ENCODE data around the gene SCARF1.

SCARF1 gene

DNA sequence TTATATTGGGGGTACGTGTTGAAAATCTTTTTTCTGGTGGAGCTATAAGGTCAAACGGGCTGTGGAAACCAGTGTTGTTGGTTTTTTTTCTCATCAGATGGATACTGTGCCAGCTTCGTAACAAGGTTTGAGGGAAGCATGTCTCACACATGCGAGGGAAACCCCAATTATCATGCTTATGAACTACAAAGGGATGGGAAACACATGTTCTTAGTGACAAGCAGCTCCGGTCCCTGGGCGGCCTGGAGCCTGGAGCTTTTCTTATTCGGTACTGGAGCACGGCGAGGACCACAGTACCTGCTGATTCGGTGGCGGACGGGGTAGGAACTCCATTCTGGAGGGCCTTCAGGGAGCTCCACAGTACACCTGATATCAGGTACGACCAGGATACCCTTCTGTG is 29.4 kb downstream of the SCARF1 start:
- H3K36me3 ChIP-seq (ENCODE audit: control insufficient read depth in 1 of 2, insufficient read depth in 2 of 2, low read depth in 1 of 2, low read length in 2 of 2) = peaks cover 11 to 23% of the 10 kb centered on the region in 2 experiments
- peaks cover 9% of the 10 kb centered on the region for H3K4me1 ChIP-seq (ENCODE audit: control insufficient read depth, insufficient read depth, low read depth, low read length)
- no peak overlapping the region for H2BK120ac ChIP-seq (ENCODE audit: low read depth, low read length)
- no peak overlapping the region for H3K14ac ChIP-seq (ENCODE audit: low read length in 2 of 2)
- DNase-seq = no peak
- no peaks in the 10 kb centered on the region for H3K9me3 ChIP-seq (ENCODE audit: control insufficient read depth, low read length)
- no peak overlapping the region for H2BK15ac ChIP-seq (ENCODE audit: low read depth, poor library complexity, severe bottlenecking)
- H3K4me3 ChIP-seq (ENCODE audit: insufficient read depth in 1 of 2, low read depth in 1 of 2, low read length in 2 of 2) = no peak overlapping the region
- no peak overlapping the region for H2BK5ac ChIP-seq (ENCODE audit: low read depth, low read length, poor library complexity, severe bottlenecking)
- H4K91ac ChIP-seq (ENCODE audit: low read length) = no peak overlapping the region
- H3K79me1 ChIP-seq (replicated peaks; ENCODE audit: low read length, poor library complexity, severe bottlenecking) = peaks cover 2% of the 10 kb centered on the region
- H3K18ac ChIP-seq (ENCODE audit: low read depth in 1 of 2, low read length in 2 of 2) = no peak overlapping the region
- H2AFZ ChIP-seq (ENCODE audit: low read depth, low read length) = no peak overlapping the region
- H3K9ac ChIP-seq (ENCODE audit: low read length) = no peak overlapping the region
- H3K4me2 ChIP-seq (ENCODE audit: low read length, poor library complexity, severe bottlenecking) = no peak overlapping the region
- no peak overlapping the region for H3K27ac ChIP-seq (ENCODE audit: low read length, poor library complexity, severe bottlenecking)
- H3K27me3 ChIP-seq (ENCODE audit: control insufficient read depth in 1 of 2, insufficient read depth in 1 of 2, low read length in 2 of 2) = no peaks in the 10 kb centered on the region
- H4K8ac ChIP-seq (ENCODE audit: low read length) = no peak overlapping the region
- no peak overlapping the region for H2AK5ac ChIP-seq (ENCODE audit: low read length, severe bottlenecking)
- 90% methylated on average over 13 of the region's 13 CpGs for WGBS
- no peak overlapping the region for H3K4ac ChIP-seq (ENCODE audit: low read depth in 1 of 2, low read length in 2 of 2)
- H2BK12ac ChIP-seq (ENCODE audit: low read length in 2 of 2) = no peak overlapping the region
- H3K23ac ChIP-seq (ENCODE audit: low read length in 2 of 2) = no peak overlapping the region

DNA sequence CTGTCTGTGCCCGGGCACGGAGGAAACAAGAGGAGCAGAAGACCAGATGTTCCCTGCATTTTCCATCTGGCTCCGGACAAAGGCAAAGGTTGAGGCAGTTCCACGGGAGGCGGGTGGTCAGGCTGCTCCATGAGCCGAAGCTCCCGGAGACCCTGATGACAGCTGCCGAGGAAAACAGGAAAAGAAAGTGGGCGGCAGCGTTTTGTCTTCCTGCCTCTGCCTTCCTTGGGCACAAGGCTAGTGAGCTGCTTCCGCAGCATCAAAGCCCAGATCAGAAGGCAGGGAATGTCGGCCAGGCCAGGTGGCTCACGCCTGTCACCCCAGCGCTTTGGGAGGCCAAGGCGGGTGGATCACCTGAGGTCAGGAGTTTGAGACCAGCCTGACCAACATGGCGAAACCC is 33.1 kb downstream of the SCARF1 start:
- 90% methylated on average over 16 of the region's 16 CpGs for WGBS
- no peak overlapping the region for H3K27ac ChIP-seq (ENCODE audit: low read length, poor library complexity, severe bottlenecking)
- H3K9ac ChIP-seq (ENCODE audit: low read length) = no peak overlapping the region

DNA sequence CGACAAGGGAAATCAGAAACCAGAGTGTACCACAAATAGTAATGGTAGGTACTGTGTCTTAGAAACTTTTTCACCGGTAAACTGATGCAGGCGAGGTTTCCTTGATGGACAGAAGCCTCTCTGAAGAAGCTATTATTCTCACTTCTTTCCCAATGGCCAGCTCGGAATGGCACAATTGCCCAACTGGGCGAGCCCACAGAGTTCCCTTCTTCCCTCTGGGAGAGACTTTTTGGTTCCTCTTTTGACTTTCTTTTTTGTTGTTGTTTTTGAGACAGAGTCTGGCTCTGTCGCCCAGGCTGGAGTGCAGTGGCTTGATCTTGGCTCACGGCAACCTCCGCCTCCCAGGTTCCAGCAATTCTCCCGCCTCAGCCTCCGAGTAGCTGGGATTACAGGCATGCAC is 33.8 kb downstream of the SCARF1 start:
- WGBS = 94% methylated on average over 10 of the region's 10 CpGs
- H3K23ac ChIP-seq (ENCODE audit: low read length in 2 of 2) = no peak overlapping the region

More for the DNA sequence above, 33.1 kb downstream of the SCARF1 start:
- H2AK5ac ChIP-seq (ENCODE audit: low read length, severe bottlenecking) = no peak overlapping the region
- H3K9me3 ChIP-seq (ENCODE audit: control insufficient read depth, low read length) = no peaks in the 10 kb centered on the region
- no peak overlapping the region for H2AFZ ChIP-seq (ENCODE audit: low read depth, low read length)
- no peaks in the 10 kb centered on the region for H3K27me3 ChIP-seq (ENCODE audit: control insufficient read depth in 1 of 2, insufficient read depth in 1 of 2, low read length in 2 of 2)
- no peak overlapping the region for H3K4me2 ChIP-seq (ENCODE audit: low read length, poor library complexity, severe bottlenecking)
- no peak overlapping the region for H4K91ac ChIP-seq (ENCODE audit: low read length)
- H3K79me1 ChIP-seq (replicated peaks; ENCODE audit: low read length, poor library complexity, severe bottlenecking) = peaks cover 1% of the 10 kb centered on the region
- peaks cover 8 to 23% of the 10 kb centered on the region in 2 experiments for H3K36me3 ChIP-seq (ENCODE audit: control insufficient read depth in 1 of 2, insufficient read depth in 2 of 2, low read depth in 1 of 2, low read length in 2 of 2)
- no peak overlapping the region for H2BK12ac ChIP-seq (ENCODE audit: low read length in 2 of 2)
- no peak overlapping the region for H4K8ac ChIP-seq (ENCODE audit: low read length)
- no peaks in the 10 kb centered on the region for H3K4me1 ChIP-seq (ENCODE audit: control insufficient read depth, insufficient read depth, low read depth, low read length)
- H2BK15ac ChIP-seq (ENCODE audit: low read depth, poor library complexity, severe bottlenecking) = no peak overlapping the region
- no peak overlapping the region for H2BK120ac ChIP-seq (ENCODE audit: low read depth, low read length)
- no peak overlapping the region for H3K4me3 ChIP-seq (ENCODE audit: insufficient read depth in 1 of 2, low read depth in 1 of 2, low read length in 2 of 2)
- H2BK5ac ChIP-seq (ENCODE audit: low read depth, low read length, poor library complexity, severe bottlenecking) = no peak overlapping the region
- H3K23ac ChIP-seq (ENCODE audit: low read length in 2 of 2) = no peak overlapping the region
- DNase-seq = no peak
- no peak overlapping the region for H3K18ac ChIP-seq (ENCODE audit: low read depth in 1 of 2, low read length in 2 of 2)
- H3K14ac ChIP-seq (ENCODE audit: low read length in 2 of 2) = no peak overlapping the region
- H3K4ac ChIP-seq (ENCODE audit: low read depth in 1 of 2, low read length in 2 of 2) = no peak overlapping the region

DNA sequence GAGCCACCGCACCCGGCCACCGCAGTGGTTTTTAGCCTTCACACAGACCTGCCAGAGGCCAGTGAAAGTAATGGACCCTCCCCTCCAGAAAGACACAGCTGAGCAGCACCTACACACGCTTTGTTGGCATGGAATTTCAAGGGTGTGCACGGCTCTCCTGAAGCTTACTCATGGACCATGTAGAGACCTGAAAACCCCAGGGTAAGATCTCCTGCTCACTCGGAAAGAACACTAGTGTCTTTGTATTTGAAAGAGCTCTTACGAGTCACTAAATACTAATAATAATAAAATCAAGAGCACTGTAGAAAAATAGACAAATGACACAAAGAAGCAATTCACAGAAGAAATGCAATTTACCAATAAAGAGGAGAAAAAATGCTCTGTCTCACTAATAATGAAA is 36.9 kb downstream of the SCARF1 start:
- H2AFZ ChIP-seq (ENCODE audit: low read depth, low read length) = no peak overlapping the region
- H3K79me1 ChIP-seq (replicated peaks; ENCODE audit: low read length, poor library complexity, severe bottlenecking) = no peaks in the 10 kb centered on the region
- no peak overlapping the region for H3K27ac ChIP-seq (ENCODE audit: low read length, poor library complexity, severe bottlenecking)
- DNase-seq = no peak
- H3K4me1 ChIP-seq (ENCODE audit: control insufficient read depth, insufficient read depth, low read depth, low read length) = peaks cover 11% of the 10 kb centered on the region
- H3K23ac ChIP-seq (ENCODE audit: low read length in 2 of 2) = no peak overlapping the region
- no peak overlapping the region for H2BK5ac ChIP-seq (ENCODE audit: low read depth, low read length, poor library complexity, severe bottlenecking)
- no peak overlapping the region for H4K8ac ChIP-seq (ENCODE audit: low read length)
- no peak overlapping the region for H3K4me2 ChIP-seq (ENCODE audit: low read length, poor library complexity, severe bottlenecking)
- H3K4me3 ChIP-seq (ENCODE audit: insufficient read depth in 1 of 2, low read depth in 1 of 2, low read length in 2 of 2) = no peak overlapping the region
- H2BK15ac ChIP-seq (ENCODE audit: low read depth, poor library complexity, severe bottlenecking) = no peak overlapping the region
- H3K9ac ChIP-seq (ENCODE audit: low read length) = no peak overlapping the region
- no peaks in the 10 kb centered on the region for H3K27me3 ChIP-seq (ENCODE audit: control insufficient read depth in 1 of 2, insufficient read depth in 1 of 2, low read length in 2 of 2)
- H2AK5ac ChIP-seq (ENCODE audit: low read length, severe bottlenecking) = no peak overlapping the region
- H3K4ac ChIP-seq (ENCODE audit: low read depth in 1 of 2, low read length in 2 of 2) = no peak overlapping the region
- no peak overlapping the region for H3K14ac ChIP-seq (ENCODE audit: low read length in 2 of 2)
- H3K9me3 ChIP-seq (ENCODE audit: control insufficient read depth, low read length) = no peaks in the 10 kb centered on the region
- no peak overlapping the region for H4K91ac ChIP-seq (ENCODE audit: low read length)
- H2BK12ac ChIP-seq (ENCODE audit: low read length in 2 of 2) = no peak overlapping the region
- 90% methylated on average over 5 of the region's 7 CpGs for WGBS
- no peak overlapping the region for H2BK120ac ChIP-seq (ENCODE audit: low read depth, low read length)
- no peak overlapping the region for H3K18ac ChIP-seq (ENCODE audit: low read depth in 1 of 2, low read length in 2 of 2)
- H3K36me3 ChIP-seq (ENCODE audit: control insufficient read depth in 1 of 2, insufficient read depth in 2 of 2, low read depth in 1 of 2, low read length in 2 of 2) = peaks cover 4 to 25% of the 10 kb centered on the region in 2 experiments

More for the DNA sequence above, 33.8 kb downstream of the SCARF1 start:
- Histone ChIP-seq H2BK15ac (ENCODE audit: low read depth, poor library complexity, severe bottlenecking) (no peak overlapping the region), H3K14ac (ENCODE audit: low read length in 2 of 2) (no peak overlapping the region), H3K27me3 (ENCODE audit: control insufficient read depth in 1 of 2, insufficient read depth in 1 of 2, low read length in 2 of 2) (no peaks in the 10 kb centered on the region), H3K18ac (ENCODE audit: low read depth in 1 of 2, low read length in 2 of 2) (no peak overlapping the region), H4K8ac (ENCODE audit: low read length) (no peak overlapping the region), H3K4ac (ENCODE audit: low read depth in 1 of 2, low read length in 2 of 2) (no peak overlapping the region), H2BK120ac (ENCODE audit: low read depth, low read length) (no peak overlapping the region), H2AK5ac (ENCODE audit: low read length, severe bottlenecking) (no peak overlapping the region), H3K9ac (ENCODE audit: low read length) (no peak overlapping the region), H3K27ac (ENCODE audit: low read length, poor library complexity, severe bottlenecking) (no peak overlapping the region), H3K4me1 (ENCODE audit: control insufficient read depth, insufficient read depth, low read depth, low read length) (peaks cover under 1% of the 10 kb centered on the region), H4K91ac (ENCODE audit: low read length) (no peak overlapping the region), H2BK12ac (ENCODE audit: low read length in 2 of 2) (no peak overlapping the region), H3K4me2 (ENCODE audit: low read length, poor library complexity, severe bottlenecking) (no peak overlapping the region), H2AFZ (ENCODE audit: low read depth, low read length) (no peak overlapping the region), H2BK5ac (ENCODE audit: low read depth, low read length, poor library complexity, severe bottlenecking) (no peak overlapping the region), H3K79me1 (replicated peaks; ENCODE audit: low read length, poor library complexity, severe bottlenecking) (no peaks in the 10 kb centered on the region), H3K36me3 (ENCODE audit: control insufficient read depth in 1 of 2, insufficient read depth in 2 of 2, low read depth in 1 of 2, low read length in 2 of 2) (peaks cover 8 to 23% of the 10 kb centered on the region in 2 experiments), H3K4me3 (ENCODE audit: insufficient read depth in 1 of 2, low read depth in 1 of 2, low read length in 2 of 2) (no peak overlapping the region), H3K9me3 (ENCODE audit: control insufficient read depth, low read length) (no peaks in the 10 kb centered on the region)
- no peak for DNase-seq

Data from mesenchymal stem cell (in vitro differentiated cells and primary cell).